DMS153 treated with DMSO at 0.1 percent for 48 hours (cell line): ENCODE results near the gene KRTAP5-2.
"Not testable (repeated sequence)": the region's sequence is repeated elsewhere in the genome, so short reads cannot be mapped to it uniquely, and the experiment has no call there.

ENCODE experiments used
- DNase-seq: peaks from one replicate; lab custom pipeline; 2025; ENCODE audit not compliant: unreplicated experiment; lab: John Stamatoyannopoulos, UW

Gene KRTAP5-2

DNA sequence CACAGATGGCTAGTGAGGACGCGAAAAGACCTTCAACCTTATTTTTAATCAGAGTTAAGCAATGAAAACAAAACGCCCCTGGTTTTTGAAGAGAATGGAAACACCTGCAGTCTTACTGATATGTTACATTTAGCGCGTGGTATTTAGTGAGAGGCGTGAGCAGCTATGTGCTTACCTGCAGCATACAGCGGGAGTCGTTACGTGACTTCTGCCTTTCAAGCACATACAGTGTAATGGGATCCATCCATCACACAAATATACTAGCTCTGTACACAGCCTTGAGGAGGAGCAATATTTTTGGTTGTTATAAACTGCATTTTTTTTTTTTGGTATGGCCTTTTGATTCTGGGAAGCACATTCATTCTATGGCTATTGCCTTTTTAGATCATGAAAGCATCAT, 5.5 kb downstream of the KRTAP5-2 start:
- DNase-seq, result no peak

DNA sequence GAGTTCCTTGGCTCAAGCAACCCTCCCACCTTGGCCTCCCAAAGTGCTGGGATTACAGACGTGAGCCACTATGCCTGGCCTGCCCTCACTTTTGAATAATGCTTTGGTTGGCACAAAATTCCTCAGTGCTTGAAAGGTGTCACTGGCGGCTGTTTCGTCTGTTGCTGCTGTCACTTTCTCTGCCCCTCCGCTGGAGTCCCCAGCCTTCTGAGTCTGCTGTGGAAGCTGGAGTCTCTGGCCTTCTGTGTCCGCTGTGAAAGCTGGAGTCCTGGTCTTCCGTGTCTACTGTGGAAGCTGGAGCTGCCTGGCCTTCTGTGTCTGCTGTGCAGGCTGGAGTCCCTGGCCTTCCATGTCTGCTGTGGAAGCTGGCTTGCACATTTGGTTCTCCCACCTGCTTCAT, 8.1 kb downstream of the KRTAP5-2 start:
- no peak for DNase-seq

DNA sequence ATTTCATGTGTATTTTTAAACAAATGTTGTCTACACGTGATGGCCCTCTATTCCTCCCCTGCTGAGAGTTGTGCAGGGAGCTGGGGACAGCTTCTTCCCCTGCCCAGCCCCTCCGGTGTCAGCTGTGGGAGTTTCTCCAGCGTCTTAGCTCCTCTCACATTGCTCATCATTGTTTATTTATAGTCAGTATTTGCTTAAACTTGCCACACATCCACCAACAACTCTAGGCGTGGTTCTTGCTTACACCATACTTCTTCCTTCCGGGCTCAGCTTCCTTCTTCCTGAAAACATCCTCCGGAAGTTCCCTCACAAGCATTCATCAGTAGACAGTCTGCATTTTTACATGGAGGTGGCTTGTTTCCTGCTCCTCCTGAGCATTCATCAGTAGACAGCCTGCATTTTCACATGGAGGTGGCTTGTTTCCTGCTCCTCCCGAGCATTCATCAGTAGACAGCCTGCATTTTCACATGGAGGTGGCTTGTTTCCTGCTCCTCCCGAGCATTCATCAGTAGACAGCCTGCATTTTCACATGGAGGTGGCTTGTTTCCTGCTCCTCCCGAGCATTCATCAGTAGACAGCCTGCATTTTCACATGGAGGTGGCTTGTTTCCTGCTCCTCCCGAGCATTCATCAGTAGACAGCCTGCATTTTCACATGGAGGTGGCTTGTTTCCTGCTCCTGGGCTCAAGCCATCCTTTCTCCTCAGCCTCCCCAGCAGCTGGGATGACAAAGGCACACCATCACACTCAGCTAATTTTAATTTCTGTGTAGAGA, 8.7 kb downstream of the KRTAP5-2 start:
- not testable (repeated sequence) for DNase-seq

DNA sequence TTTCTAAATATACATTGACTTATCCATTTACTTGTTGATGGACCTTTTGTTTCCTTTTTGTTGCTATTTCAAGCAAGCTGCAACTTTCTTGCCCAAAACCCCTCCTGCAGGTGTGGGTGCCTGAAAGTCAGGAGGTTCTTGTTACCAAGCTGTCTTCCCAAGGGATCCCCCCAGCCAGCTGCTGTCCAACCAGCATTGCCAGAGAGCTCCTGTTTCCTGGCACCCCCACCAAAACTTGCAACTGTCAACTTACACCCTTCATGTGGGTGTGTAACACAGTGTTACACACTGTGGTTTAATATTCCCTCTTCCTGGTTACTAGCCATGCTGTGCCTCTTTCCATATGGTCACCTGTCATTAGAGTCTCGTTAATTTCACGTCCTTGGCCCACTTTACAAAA, 11.4 kb downstream of the KRTAP5-2 start:
- no peak for DNase-seq

DNA sequence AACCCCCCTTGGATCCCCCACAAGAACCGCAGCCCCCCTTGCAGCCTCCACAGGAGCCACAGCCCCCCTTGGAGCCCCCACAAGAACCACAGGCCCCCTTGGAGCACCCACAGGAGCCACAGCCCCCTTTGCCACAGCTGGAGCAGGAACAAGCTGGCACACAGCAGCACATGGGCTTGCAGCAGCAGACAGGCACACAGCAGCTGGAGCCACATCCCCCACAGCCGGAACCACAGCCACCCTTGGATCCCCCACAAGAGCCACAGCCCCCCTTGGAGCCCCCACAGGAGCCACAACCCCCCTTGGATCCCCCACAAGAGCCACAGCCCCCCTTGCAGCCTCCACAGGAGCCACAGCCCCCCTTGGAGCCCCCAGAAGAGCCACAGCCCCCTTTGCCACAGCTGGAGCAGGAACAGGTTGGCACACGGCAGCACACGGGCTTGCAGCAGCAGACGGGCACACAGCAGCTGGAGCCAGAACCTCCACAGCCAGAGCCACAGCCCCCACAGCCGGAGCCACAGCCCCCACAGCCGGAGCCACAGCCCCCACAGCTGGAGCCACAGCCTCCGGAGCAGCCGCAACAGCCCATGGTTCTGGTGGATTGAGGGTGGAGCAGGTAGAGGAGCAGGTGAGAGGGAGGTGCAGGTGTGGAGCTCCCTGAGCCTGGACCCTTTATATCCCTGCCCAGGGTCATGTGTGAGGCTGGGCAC, 13.3 kb downstream of the KRTAP5-2 start, which contains the start of gene KRTAP5-1:
TSS of gene KRTAP5-1 (minus strand) at position 623 of the 710 bp plus-strand sequence. CDS start at position 589, 34 bp downstream.
- not testable (repeated sequence) for DNase-seq

DNA sequence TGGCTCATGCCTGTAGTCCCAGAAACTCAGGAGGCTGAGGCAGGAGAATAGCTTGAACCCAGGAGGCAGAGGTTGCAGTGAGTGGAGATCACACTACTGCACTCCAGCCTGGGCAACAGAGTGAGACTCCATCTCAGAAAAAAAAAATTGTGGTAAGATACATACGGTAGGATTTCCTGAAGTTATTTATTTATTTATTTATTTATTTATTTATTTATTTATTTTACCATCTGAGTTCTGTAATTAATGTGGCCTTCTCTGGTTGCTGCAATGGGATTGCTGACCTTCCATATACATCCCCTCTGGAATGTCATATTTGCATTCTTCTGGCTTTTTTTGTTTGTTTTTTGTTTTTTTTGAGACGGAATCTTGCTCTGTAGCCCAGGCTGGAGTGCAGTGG, 15.2 kb downstream of the KRTAP5-2 start:
- DNase-seq, result not testable (repeated sequence)

DNA sequence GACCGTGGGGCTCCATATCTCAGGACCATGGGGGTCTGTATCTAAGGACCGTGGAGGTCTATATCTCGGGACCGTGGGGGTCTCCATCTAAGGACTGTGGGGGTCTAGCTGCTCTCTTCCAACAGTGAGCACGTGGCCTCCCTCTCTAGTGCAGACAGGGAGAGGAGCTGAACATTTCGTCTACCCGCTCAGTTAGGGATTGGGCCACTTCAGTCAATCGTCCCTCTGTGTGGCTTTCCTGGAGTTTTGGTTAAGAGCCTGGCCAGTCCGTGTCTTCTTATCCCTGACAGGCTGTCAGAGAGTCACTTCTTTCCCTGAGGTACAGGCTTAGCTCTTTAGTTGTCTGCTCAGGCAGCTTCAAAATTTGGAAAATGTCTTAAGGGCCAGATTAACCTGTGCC, 16.1 kb downstream of the KRTAP5-2 start:
- DNase-seq, result no peak

DNA sequence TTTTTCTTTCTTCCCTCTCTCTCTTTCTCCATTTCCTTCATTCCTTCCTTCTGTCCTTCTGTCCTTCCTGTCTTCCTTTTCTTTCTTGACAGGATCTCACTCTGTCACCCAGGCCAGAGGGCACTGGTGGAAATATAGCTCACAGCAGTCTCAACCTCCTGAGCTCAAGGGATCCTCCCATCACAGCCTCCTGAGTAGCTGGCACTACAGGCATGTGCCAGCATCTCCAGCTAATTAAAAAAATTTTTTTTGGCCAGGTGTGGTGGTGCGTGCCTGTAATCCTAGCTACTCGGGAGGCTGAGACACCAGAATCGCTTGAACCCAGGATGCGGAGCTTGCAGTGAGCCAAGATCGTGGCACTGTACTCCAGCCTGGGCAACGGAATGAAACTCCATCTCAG, 21.3 kb downstream of the KRTAP5-2 start:
- no peak for DNase-seq

DNA sequence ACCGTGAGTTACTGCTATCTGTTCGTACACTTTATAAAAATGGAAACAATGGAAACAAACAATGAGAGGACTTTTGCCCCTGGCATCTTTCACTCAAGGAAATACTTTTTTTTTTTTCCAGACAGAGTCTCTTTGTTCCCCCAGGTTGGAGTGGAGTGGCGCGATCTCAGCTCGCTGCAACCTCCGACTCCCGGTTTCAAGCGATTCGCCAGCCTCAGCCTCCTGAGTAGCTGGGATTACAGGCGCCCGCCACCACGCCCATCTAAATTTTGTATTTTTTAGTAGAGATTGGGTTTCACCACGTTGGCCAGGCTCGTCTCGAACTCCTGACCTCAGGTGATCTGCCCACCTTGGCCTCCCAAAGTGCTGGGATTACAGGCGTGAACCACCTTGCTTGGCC, 22.3 kb downstream of the KRTAP5-2 start:
- not testable (repeated sequence) for DNase-seq

DNA sequence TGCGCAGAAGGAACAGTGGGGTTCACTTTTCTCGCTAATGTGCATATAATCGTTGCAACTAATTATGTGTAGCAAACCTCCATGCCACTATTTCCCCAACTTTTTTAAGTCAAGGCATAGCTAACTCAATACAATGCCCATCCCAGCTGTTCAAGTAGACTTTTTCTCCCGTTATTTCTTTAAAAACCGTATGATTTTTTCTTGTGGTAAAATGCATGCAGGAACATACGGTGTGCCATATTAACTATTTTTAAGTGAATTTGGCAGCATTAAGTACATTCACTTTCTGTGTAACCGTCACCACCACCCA, 23.2 kb downstream of the KRTAP5-2 start:
- no peak for DNase-seq

DNA sequence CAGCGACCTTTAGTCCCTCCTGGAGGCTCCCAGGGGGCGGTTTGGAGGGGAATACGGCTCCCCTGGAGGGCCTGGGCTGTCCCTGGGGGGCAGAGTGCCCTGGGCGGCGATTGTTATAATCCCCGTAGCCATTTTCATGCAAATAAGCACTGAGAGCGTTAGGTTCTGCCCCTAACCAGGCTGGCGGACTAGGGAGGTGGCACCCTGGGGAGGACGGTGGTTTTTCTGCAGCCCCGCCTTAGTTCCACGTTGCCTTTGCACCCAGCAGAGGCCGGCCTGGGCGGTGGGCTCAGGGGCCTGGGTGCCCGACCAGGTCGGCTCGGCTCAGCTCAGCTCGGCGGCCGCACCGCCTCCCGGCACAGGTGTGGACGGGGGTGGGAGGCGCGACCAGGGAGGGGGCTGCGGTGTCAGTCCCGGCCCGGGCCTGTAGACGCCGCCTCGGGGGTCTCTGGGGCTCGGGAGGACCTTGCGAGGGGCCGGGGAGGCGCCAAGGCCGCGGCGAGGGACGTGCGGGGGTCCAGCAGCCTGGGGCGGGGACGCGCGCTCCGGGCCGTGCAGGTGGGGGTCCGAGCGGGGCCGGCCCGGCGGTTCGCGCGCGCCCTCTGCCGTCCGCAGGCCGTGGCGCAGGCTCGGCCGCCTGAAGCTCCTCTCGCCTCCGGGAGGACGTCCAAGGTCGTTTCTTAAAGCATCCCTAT, 23.7 kb downstream of the KRTAP5-2 start:
- peak; percentile 64 for DNase-seq

DNA sequence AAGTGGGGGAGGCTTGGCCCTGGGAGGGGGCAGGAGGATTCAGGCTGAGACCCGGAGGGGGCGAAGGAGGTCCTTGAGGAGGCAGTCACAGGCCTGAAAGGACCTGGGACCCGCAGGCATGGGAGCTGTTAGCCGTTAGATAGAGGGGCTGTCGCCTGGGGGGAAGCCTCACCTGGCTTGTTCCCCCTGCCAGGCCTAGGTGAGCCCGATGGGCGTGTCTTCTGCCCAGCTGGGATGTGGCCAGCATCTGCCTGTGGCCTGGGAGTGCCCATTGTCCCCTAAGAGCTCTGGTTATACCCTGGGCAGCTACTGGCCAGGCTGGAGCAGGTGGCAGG, 24.2 kb downstream of the KRTAP5-2 start:
- no peak for DNase-seq

DNA sequence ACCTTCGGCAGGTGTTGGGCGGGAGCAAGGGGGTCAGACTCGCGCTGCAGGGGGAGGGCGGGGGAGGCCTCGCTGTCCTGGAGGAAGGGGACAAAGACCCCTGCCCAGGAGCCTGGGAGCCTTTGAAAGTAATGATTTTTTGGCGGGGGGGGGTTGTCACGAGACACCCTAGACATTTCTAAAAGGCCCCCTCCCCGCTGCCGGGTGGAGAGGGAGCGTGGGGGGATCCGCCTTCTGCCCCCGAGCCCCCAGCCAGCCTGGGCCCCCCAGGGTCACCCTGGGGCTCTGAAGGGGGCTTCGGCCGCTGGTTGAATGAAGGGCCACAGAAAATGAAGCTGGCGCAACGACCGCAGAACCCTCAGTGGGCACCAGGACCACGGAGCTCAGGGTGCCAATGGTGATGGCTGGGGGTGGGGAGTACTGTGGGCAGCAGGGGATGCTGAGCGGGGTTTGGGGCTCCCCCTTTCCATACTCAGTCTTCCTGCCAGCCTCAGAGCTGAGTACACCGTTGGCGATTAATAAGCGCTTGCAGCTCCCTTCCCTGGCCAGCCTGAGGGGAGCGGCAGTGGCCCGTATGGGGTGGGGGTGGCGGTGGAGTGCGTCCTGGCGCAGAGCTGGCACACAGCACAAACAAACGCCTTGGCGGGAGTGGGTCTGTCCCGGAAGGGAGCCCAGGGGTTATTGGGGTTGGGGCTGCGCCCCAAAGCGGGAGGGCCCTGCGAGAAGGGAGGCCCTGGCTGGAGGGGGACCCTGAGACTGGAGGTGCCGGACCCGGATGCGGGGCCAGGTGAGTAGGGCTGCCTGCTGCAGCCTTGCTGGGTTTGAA, 24.8 kb downstream of the KRTAP5-2 start:
- peak; percentile 60 for DNase-seq

DNA sequence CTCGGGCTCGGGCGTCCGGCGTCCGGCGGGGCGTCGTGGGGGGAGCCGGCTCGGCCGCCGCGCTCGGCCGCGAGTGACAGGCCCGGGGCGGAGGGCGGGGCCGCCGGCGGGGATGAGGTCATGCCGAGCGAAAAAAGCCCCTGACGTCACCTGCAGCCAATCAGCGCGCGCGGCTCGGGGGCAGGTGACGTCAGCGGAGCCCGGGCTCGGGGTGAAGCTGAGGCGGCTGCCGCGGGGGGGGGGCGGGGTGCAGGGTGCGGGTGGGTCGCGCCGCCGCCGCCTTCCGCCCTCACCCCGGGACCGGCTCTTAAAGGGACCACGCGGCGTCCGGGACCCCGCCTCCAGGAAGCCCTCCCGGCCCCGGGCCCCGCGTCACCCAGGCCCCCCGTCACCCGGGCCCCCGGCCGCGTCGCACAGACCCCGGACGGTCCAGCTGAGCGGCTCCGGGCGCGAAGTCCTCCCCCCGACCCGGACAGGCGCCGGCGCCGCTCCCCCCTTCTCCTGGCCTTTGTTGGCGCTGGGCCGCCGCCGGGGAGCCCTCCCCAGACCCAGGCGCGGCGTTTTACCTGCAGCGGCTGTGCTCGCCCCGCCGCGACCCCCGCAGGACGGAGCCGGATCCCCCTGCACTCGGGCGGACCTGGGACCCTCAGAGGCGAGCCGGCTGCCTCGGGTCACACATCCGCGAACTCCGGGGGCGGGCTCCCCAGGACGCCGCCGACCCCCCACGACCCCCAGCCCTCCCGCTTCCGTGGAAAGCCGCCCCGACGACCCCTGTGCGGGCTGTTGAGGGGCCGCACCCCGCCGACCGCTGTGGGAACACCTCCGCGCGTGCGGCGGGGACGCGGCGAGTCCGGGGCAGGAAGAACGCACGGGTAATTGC, 25.7 kb downstream of the KRTAP5-2 start, which contains the start of gene DUSP8:
TSS of gene DUSP8 (minus strand) at position 75 of the 880 bp plus-strand sequence. CDS start 6,445 bp downstream, outside the sequence.
- DNase-seq, result peak; percentile 53

DNA sequence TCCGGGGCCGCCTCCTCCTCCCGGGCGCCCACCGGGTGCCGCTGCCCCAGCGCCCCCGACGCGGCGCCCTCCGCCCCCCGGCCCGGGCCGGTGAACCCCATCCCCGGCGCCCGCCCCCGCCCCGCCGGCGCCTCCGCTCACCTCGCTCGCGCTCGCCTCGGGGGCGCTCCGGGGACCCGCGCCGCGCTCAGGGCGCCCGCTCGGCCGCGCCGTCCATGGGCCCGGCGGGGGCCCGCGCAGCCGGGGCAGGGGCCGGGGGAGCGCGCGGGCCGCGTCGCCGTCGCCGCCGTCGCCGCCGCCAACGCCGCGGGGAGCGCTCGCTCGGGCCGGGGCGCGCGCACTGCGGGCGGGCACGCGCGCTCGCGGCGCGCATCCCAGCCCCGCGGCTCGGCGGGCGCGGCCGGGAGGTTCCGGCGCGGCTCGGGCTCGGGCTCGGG, 26.3 kb downstream of the KRTAP5-2 start:
- no peak for DNase-seq

DNA sequence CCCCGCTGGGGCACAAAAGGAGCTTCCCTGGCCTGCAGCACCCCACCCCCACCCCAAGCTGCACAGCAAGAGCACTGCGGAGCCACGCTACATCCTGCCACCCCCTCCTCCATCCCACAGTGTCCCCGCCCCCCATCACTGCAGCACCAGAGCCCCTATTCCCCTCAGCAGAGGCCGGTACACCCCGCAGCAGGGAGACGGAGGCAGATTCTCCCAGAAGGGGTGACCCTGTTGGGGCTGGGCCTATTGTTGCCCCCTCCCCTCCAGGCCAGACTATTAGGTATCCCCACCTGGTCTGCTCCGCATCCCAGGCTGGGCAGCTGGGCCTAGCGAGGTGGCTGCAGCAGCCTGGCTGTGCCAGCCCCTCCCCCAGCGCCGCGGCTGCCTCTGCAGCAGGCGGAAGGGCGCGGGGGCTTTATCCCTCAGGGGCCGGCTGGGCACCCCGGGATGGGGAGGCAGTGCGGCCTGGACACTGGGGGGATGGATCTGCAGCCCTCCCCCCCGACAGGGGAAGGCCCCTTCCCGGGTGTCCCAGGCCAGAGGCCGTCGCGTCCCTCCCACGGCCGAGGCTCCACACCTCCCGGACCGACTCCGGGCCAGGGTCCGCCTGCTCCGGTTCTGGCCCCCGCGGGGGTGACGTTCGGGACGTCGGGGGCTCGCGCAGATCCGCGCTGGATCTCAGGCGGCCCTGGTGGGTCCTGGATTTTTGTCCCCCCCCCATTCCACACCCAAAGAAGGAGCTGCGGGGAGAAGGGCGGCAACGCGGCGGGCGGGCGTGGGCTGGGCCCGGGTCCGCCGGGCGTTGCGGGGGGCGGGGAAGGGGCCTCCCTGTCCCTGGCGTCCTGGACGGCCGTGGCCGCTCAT, 27.0 kb downstream of the KRTAP5-2 start:
- DNase-seq, result no peak

DNA sequence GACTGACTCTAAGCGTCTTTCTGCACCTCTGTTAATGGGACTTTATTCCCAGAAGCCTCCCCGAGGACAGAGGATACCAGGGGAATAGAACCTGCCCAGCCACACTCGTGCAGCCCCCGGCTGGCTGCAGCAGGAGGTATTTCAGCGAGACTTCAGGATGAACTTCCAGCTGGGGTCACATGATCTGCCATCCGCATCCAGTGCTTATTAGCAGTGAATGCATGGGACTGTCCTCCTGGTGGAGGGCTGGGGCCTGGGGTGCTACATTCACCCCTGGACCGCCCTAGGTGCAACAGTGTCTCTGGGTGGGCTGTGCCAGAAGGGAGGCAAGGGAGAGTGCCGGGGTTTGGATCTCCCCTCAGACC, 27.6 kb downstream of the KRTAP5-2 start:
- DNase-seq, result no peak

DNA sequence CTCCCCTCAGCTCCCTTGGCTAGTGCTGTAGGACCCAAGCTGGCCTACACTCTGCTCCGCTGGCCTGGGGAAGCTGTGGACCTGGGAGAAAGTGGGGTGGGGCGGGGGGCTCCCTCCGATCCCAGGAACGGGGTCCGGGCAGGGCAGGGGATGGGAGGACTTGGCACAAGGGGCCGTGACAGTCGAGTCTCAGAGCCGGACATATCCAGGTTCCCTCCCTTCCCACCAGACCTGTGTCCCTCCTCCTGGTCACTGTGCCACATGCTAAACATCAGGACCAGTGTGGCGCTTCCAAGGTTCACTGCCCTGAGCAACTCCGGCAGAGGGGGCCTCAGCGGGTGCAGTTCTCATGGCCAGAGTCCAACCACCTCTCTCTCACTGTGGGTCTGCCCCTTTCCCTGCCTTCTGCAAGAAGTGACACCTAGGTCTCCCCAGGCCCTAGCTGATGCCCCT, 28.1 kb downstream of the KRTAP5-2 start:
- no peak for DNase-seq

DNA sequence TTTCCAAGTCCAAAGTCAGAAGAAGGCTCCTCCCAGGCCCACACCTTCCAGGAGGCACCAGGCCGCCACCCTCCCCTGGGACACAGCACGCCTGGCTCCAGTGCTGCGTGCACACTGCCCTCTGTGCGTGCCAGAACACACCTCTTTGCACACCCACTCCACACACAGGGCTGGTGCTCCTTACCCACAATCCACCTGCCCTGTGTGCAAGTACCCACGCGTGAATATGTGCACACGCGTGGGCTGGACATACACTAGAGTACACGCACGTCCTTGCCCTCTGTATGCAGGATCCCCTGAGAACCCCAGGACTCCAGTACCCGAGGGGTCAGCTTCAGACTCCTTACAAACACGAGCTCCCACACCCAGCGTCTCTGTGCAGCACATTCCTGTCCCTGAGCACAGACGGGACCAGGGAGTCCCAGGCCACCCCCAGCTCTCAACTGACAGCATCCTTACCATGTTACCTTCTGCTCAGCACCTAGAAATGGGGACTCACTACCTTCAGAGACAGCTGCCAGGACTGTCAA, 28.8 kb downstream of the KRTAP5-2 start:
- no peak for DNase-seq
